ENCODE data around the gene SDF2L1.

Gene SDF2L1

GRCh38 chr22:21665047-21665851 lies 23.1 kb downstream of the SDF2L1 start:
- DNase-seq (ENCODE audit: low spot score): no peak
- TF ChIP-seq CTCF (IDR thresholded peaks at IDR 0.05; ENCODE audit: extremely low read depth, missing control alignments): no peak

GRCh38 chr22:21666786-21667185 lies 24.7 kb downstream of the SDF2L1 start:
- no peak for TF ChIP-seq CTCF (IDR thresholded peaks at IDR 0.05; ENCODE audit: extremely low read depth, missing control alignments)
- no peak for DNase-seq (ENCODE audit: low spot score)

- DNase-seq (ENCODE audit: low spot score): no peak
- TF ChIP-seq CTCF (IDR thresholded peaks at IDR 0.05; ENCODE audit: extremely low read depth, missing control alignments): no peak
Observed at GRCh38 chr22:21669026-21669425, 26.9 kb downstream of the SDF2L1 start.

- DNase-seq (ENCODE audit: low spot score): peak; percentile 24
- TF ChIP-seq CTCF (IDR thresholded peaks at IDR 0.05; ENCODE audit: extremely low read depth, missing control alignments): no peak
Observed at GRCh38 chr22:21672107-21672629, 30.1 kb downstream of the SDF2L1 start.

- no peak for DNase-seq (ENCODE audit: low spot score)
- no peak for TF ChIP-seq CTCF (IDR thresholded peaks at IDR 0.05; ENCODE audit: extremely low read depth, missing control alignments)
Observed at GRCh38 chr22:21673534-21674321, 31.6 kb downstream of the SDF2L1 start.

- DNase-seq (ENCODE audit: low spot score): no peak
- TF ChIP-seq CTCF (IDR thresholded peaks at IDR 0.05; ENCODE audit: extremely low read depth, missing control alignments): no peak
Observed at GRCh38 chr22:21674638-21675245, 32.6 kb downstream of the SDF2L1 start.

Measured in GM20000 (cell line).